Esophagus muscularis mucosa (tissue), 3 donors: ENCODE results near the gene P2RX1.

Source experiments
- POLR2A ChIP-seq: fragments of 450-650 bp; IDR thresholded peaks from one replicate; pipeline ENCODE4 v1.6.1; 2017; ENCODE audit warnings: antibody characterized with exemption, moderate library complexity, mild to moderate bottlenecking, low read depth
- POLR2AphosphoS5 ChIP-seq, 2 donors: sonication (generic); formaldehyde crosslinking; IDR thresholded peaks; one replicate each; pipeline ENCODE4 v1.6.1; 2017; ENCODE audit warnings: antibody characterized with exemption in 2 of 2
- TF ChIP-seq, protein P1 (sequence below), 3 experiments: fragments of 200-600 bp in 2 of 3; fragments of 450-650 bp in 1 of 3; sonication (generic) in 2 of 3; IDR thresholded peaks; one replicate each; pipeline ENCODE4 v1.5.1; 2017 to 2019; ENCODE audit warnings: antibody characterized with exemption in 3 of 3, mild to moderate bottlenecking in 2 of 3, moderate library complexity in 1 of 3

DNA sequence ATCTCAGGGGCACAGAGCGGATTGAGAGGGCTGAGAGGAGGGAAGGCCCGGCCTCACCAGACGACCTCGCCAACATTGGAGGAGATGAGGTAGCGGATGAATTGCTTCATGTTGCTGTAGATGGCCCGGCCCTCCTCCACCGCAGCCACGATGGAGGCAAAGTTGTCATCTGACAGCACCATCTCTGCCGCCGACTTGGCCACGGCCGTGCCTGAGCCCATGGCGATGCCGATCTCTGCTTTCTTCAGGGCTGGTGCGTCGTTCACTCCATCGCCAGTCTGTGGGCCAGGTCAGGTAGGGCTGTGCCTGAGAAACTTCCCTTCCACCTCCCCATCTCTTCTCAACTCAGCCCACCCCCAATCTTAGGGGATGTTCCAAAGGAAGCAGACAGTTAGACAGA, 21.1 kb upstream of the P2RX1 start:
- TF ChIP-seq, protein P1, sequence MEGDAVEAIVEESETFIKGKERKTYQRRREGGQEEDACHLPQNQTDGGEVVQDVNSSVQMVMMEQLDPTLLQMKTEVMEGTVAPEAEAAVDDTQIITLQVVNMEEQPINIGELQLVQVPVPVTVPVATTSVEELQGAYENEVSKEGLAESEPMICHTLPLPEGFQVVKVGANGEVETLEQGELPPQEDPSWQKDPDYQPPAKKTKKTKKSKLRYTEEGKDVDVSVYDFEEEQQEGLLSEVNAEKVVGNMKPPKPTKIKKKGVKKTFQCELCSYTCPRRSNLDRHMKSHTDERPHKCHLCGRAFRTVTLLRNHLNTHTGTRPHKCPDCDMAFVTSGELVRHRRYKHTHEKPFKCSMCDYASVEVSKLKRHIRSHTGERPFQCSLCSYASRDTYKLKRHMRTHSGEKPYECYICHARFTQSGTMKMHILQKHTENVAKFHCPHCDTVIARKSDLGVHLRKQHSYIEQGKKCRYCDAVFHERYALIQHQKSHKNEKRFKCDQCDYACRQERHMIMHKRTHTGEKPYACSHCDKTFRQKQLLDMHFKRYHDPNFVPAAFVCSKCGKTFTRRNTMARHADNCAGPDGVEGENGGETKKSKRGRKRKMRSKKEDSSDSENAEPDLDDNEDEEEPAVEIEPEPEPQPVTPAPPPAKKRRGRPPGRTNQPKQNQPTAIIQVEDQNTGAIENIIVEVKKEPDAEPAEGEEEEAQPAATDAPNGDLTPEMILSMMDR (IDR thresholded peaks at IDR 0.05) = no peak
- TF ChIP-seq POLR2A = no peak
- no peak for TF ChIP-seq POLR2AphosphoS5 (IDR thresholded peaks at IDR 0.05)
